ENCODE measurements around the gene AKAP3.

Gene AKAP3

GRCh38 chr12:4595881-4596280, 53.0 kb downstream of the AKAP3 start:
- no peak for DNase-seq (ENCODE audit: insufficient read length)
- FAIRE-seq = no peak
- TF ChIP-seq POLR2A (IDR thresholded peaks at IDR 0.05; ENCODE audit: low read depth, low read length) = no peak
- no peak for TF ChIP-seq TAF1 (IDR thresholded peaks at IDR 0.05; ENCODE audit: borderline replicate concordance, low read depth, low read length)

GRCh38 chr12:4591180-4591687, 57.6 kb downstream of the AKAP3 start:
- TF ChIP-seq POLR2A (IDR thresholded peaks at IDR 0.05; ENCODE audit: low read depth, low read length) = no peak
- TF ChIP-seq POLR2AphosphoS5 (IDR thresholded peaks at IDR 0.05; ENCODE audit: low read depth, low read length) = no peak
- TF ChIP-seq TAF1 (IDR thresholded peaks at IDR 0.05; ENCODE audit: borderline replicate concordance, low read depth, low read length) = no peak
- no peak for FAIRE-seq
- no peak for DNase-seq (ENCODE audit: insufficient read length)

- FAIRE-seq = no peak
- TF ChIP-seq TAF1 (IDR thresholded peaks at IDR 0.05; ENCODE audit: borderline replicate concordance, low read depth, low read length) (no peak), POLR2A (IDR thresholded peaks at IDR 0.05; ENCODE audit: low read depth, low read length) (no peak), POLR2AphosphoS5 (IDR thresholded peaks at IDR 0.05; ENCODE audit: low read depth, low read length) (no peak)
- DNase-seq (ENCODE audit: insufficient read length) = no peak
These were observed 58.9 kb downstream of the AKAP3 start for GRCh38 chr12:4589941-4590340.

GRCh38 chr12:4588916-4589315, 59.9 kb downstream of the AKAP3 start:
- no peak for DNase-seq (ENCODE audit: insufficient read length)
- no peak for FAIRE-seq
- TF ChIP-seq TAF1 (IDR thresholded peaks at IDR 0.05; ENCODE audit: borderline replicate concordance, low read depth, low read length) (no peak), POLR2AphosphoS5 (IDR thresholded peaks at IDR 0.05; ENCODE audit: low read depth, low read length) (no peak), POLR2A (IDR thresholded peaks at IDR 0.05; ENCODE audit: low read depth, low read length) (no peak)

- DNase-seq (ENCODE audit: insufficient read length) (no peak), FAIRE-seq (no peak)
- no peak for TF ChIP-seq POLR2A (IDR thresholded peaks at IDR 0.05; ENCODE audit: low read depth, low read length)
- TF ChIP-seq POLR2AphosphoS5 (IDR thresholded peaks at IDR 0.05; ENCODE audit: low read depth, low read length) = no peak
- TF ChIP-seq TAF1 (IDR thresholded peaks at IDR 0.05; ENCODE audit: borderline replicate concordance, low read depth, low read length) = no peak
These were observed 61.7 kb downstream of the AKAP3 start for GRCh38 chr12:4587108-4587507.

GRCh38 chr12:4586500-4586899, 62.4 kb downstream of the AKAP3 start:
- no peak for TF ChIP-seq POLR2AphosphoS5 (IDR thresholded peaks at IDR 0.05; ENCODE audit: low read depth, low read length)
- TF ChIP-seq POLR2A (IDR thresholded peaks at IDR 0.05; ENCODE audit: low read depth, low read length) = no peak
- no peak for TF ChIP-seq TAF1 (IDR thresholded peaks at IDR 0.05; ENCODE audit: borderline replicate concordance, low read depth, low read length)
- no peak for DNase-seq (ENCODE audit: insufficient read length)

GRCh38 chr12:4584896-4585295, 64.0 kb downstream of the AKAP3 start:
- DNase-seq (ENCODE audit: insufficient read length) = no peak
- FAIRE-seq = no peak
- TF ChIP-seq TAF1 (IDR thresholded peaks at IDR 0.05; ENCODE audit: borderline replicate concordance, low read depth, low read length) = no peak
- no peak for TF ChIP-seq POLR2A (IDR thresholded peaks at IDR 0.05; ENCODE audit: low read depth, low read length)
- no peak for TF ChIP-seq POLR2AphosphoS5 (IDR thresholded peaks at IDR 0.05; ENCODE audit: low read depth, low read length)

More at GRCh38 chr12:4586500-4586899, 62.4 kb downstream of the AKAP3 start:
- no peak for FAIRE-seq

GRCh38 chr12:4584281-4584680, 64.6 kb downstream of the AKAP3 start:
- no peak for FAIRE-seq
- no peak for DNase-seq (ENCODE audit: insufficient read length)
- no peak for TF ChIP-seq POLR2A (IDR thresholded peaks at IDR 0.05; ENCODE audit: low read depth, low read length)
- TF ChIP-seq TAF1 (IDR thresholded peaks at IDR 0.05; ENCODE audit: borderline replicate concordance, low read depth, low read length) = no peak
- TF ChIP-seq POLR2AphosphoS5 (IDR thresholded peaks at IDR 0.05; ENCODE audit: low read depth, low read length) = no peak

- DNase-seq (ENCODE audit: insufficient read length) = no peak
- TF ChIP-seq POLR2AphosphoS5 (IDR thresholded peaks at IDR 0.05; ENCODE audit: low read depth, low read length) (no peak), POLR2A (IDR thresholded peaks at IDR 0.05; ENCODE audit: low read depth, low read length) (no peak), TAF1 (IDR thresholded peaks at IDR 0.05; ENCODE audit: borderline replicate concordance, low read depth, low read length) (no peak)
- no peak for FAIRE-seq
These were observed 68.6 kb downstream of the AKAP3 start for GRCh38 chr12:4580281-4580688.

GRCh38 chr12:4579305-4580102, 69.3 kb downstream of the AKAP3 start:
- DNase-seq (ENCODE audit: insufficient read length) (no peak), FAIRE-seq (no peak)
- no peak for TF ChIP-seq POLR2A (IDR thresholded peaks at IDR 0.05; ENCODE audit: low read depth, low read length)
- no peak for TF ChIP-seq POLR2AphosphoS5 (IDR thresholded peaks at IDR 0.05; ENCODE audit: low read depth, low read length)
- no peak for TF ChIP-seq TAF1 (IDR thresholded peaks at IDR 0.05; ENCODE audit: borderline replicate concordance, low read depth, low read length)

GRCh38 chr12:4572680-4573079, 76.2 kb downstream of the AKAP3 start:
- TF ChIP-seq POLR2AphosphoS5 (IDR thresholded peaks at IDR 0.05; ENCODE audit: low read depth, low read length) (no peak), TAF1 (IDR thresholded peaks at IDR 0.05; ENCODE audit: borderline replicate concordance, low read depth, low read length) (no peak), POLR2A (IDR thresholded peaks at IDR 0.05; ENCODE audit: low read depth, low read length) (no peak)
- FAIRE-seq (no peak), DNase-seq (ENCODE audit: insufficient read length) (no peak)

- DNase-seq (ENCODE audit: insufficient read length) (no peak), FAIRE-seq (no peak)
- no peak for TF ChIP-seq POLR2AphosphoS5 (IDR thresholded peaks at IDR 0.05; ENCODE audit: low read depth, low read length)
- TF ChIP-seq POLR2A (IDR thresholded peaks at IDR 0.05; ENCODE audit: low read depth, low read length) = no peak
- no peak for TF ChIP-seq TAF1 (IDR thresholded peaks at IDR 0.05; ENCODE audit: borderline replicate concordance, low read depth, low read length)
These were observed 79.6 kb downstream of the AKAP3 start for GRCh38 chr12:4569261-4569660.
